NCI-H2227 (cell line): ENCODE results near the gene FBXO17.

ENCODE experiments used
- DNase-seq: peaks from one replicate; lab custom pipeline; 2025; ENCODE audit not compliant: unreplicated experiment; lab: John Stamatoyannopoulos, UW

The FBXO17 gene

DNA sequence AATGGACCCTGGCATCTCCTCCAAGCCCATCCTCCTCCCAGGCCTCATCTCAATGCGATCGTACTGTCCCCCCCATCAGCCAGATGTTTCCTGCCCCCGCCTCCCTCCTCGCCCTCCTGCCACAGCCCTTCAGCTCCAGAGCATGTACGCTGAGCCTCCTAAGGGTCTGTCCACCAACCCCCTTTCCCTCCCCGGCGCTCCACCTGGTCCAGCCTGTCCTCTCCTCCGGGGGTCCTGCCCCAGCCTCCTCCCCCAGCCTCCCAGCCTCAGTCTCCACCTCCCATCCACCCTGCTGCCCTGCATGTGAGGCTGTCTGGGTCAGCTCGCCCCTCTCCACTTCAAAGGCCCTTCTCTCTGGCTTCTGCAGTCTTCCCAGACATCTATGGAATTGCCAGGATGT, 80.6 kb downstream of the FBXO17 start:
- DNase-seq, result no peak

DNA sequence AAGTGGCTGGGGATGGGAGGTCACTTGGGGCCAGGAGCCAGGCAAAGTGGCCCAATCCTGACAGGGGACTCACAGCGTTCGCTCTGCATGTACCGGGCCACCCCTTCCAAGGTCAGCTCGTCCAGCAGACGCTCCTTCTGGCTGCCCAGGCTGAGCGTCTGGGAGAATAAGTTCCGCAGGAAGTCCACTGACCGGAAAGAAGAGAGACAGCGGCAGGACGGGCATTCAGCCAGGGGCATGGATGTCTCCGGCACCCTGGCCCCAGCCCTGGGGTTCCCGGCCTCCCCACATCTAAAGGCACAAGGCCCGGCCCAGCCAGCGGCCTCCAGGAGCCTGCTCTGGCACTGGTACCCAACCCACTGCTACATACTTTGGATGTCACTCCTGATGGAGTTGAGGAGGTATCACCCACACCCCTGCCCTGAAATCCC, 82.2 kb downstream of the FBXO17 start:
- no peak for DNase-seq

DNA sequence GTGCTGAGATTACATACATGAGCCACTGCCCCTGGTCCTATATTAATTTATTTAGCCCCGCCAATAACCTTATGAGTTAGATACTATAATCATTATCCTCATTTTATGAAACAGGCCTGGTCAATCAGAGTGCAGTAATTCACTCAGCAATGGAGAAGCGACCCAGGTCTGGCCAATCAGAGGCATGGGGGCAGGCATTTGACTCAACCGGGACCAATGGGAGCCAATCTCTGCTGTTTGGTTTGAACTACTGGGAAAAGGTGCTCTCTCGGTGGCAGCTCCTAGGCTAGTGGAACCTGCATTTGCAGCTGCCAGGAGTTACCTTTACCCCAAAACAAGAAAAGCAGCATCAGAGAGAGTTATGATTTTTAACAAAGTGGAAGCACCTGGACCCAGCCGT, 82.7 kb downstream of the FBXO17 start:
- DNase-seq, result peak; percentile 66

GRCh38 chr19:38891771-38892170, 83.8 kb downstream of the FBXO17 start:
- no peak for DNase-seq
